Measurements from ENCODE around the gene HSFX1. TPM values are rescaled to one million over a fixed set of nuclear protein-coding genes. Genes with fewer than 3 reads are reported as not detected.

The HSFX1 gene
- total RNA-seq, 1 experiment from 2014 or later = 0.44 TPM

GRCh38 chrX:149759824-149760223, 14.0 kb upstream of the HSFX1 start:
- DNase-seq (ENCODE audit: low read depth, low spot score) (no peak), ATAC-seq (no peak)
- no peaks in the 10 kb centered on the region for H4K20me1 ChIP-seq (ENCODE audit: insufficient read depth)
- CTCF ChIA-PET = no interaction called here
- H3K27ac ChIP-seq (ENCODE audit: low read depth, low read length) = no peak overlapping the region
- no peaks in the 10 kb centered on the region for H3K4me1 ChIP-seq (ENCODE audit: control insufficient read depth in 1 of 2, insufficient read depth in 2 of 2, low read length in 2 of 2)
- TF ChIP-seq EZH2 (IDR thresholded peaks at IDR 0.05) (no peak), YY1 (IDR thresholded peaks at IDR 0.05; ENCODE audit: extremely low read depth, insufficient replicate concordance, low read depth, low read length) (no peak), ZBTB33 (IDR thresholded peaks at IDR 0.05; ENCODE audit: extremely low read depth, insufficient replicate concordance, low read length) (no peak), TCF7L2 (IDR thresholded peaks at IDR 0.05; ENCODE audit: borderline replicate concordance, extremely low read depth, insufficient read depth, insufficient read length) (no peak), REST (IDR thresholded peaks at IDR 0.05; ENCODE audit: low read depth) (no peak), ELF1 (IDR thresholded peaks at IDR 0.05; ENCODE audit: borderline replicate concordance, low read depth) (no peak), JUND (IDR thresholded peaks at IDR 0.05) (no peak), SIN3A (IDR thresholded peaks at IDR 0.05; ENCODE audit: low read depth) (no peak), ATF3 (IDR thresholded peaks at IDR 0.05) (no peak), CTCF (IDR thresholded peaks at IDR 0.05 in 2 of 3, conservative IDR thresholded peaks at IDR 0.05 in 1 of 3; ENCODE audit: borderline replicate concordance in 1 of 3, insufficient read depth in 1 of 3, low read depth in 2 of 3, low read length in 2 of 3) (no peak), ZNF274 (IDR thresholded peaks at IDR 0.05; ENCODE audit: low read depth, low read length) (no peak), POLR2AphosphoS5 (IDR thresholded peaks at IDR 0.05; ENCODE audit: low read depth, low read length) (no peak), SRF (IDR thresholded peaks at IDR 0.05; ENCODE audit: low read depth) (no peak), FOSL1 (IDR thresholded peaks at IDR 0.05; ENCODE audit: low read depth) (no peak), CEBPB (IDR thresholded peaks at IDR 0.05; ENCODE audit: low read depth) (no peak)
- BruUV-seq (replicated peaks) = no TSS peak
- intact Hi-C loops (cut with micrococcal nuclease) = no loop called here
- H3K4me3 ChIP-seq (replicated peaks in 1 of 2; ENCODE audit: low read depth in 1 of 2, low read length in 2 of 2) = no peak overlapping the region
- RAD21 ChIA-PET (ENCODE audit: low non-redundant PET in 1 of 2, low total read pairs in 2 of 2, uncharacterized antibody in 2 of 2, unreplicated experiment in 2 of 2) = no interaction called here
- H3K9me3 ChIP-seq (ENCODE audit: control insufficient read depth in 1 of 2, insufficient read depth in 1 of 2, low read depth in 1 of 2, low read length in 2 of 2) = no peaks in the 10 kb centered on the region
- H3K9ac ChIP-seq (ENCODE audit: low read length) = no peak overlapping the region
- H3K4me2 ChIP-seq (ENCODE audit: low read length) = no peak overlapping the region
- H3K27me3 ChIP-seq (ENCODE audit: insufficient read depth, low read length) = no peaks in the 10 kb centered on the region
- POLR2A ChIA-PET = no interaction called here
- no peaks in the 10 kb centered on the region for H3K79me2 ChIP-seq (ENCODE audit: insufficient read depth, low read length)
- no peaks in the 10 kb centered on the region for H3K36me3 ChIP-seq (ENCODE audit: control insufficient read depth in 1 of 2, insufficient read depth in 2 of 2, low read length in 2 of 2)
- H2AFZ ChIP-seq (ENCODE audit: low read depth, low read length, poor library complexity, severe bottlenecking) = no peak overlapping the region
- no peaks in the 10 kb centered on the region for H3K9me2 ChIP-seq (ENCODE audit: insufficient read depth)
